Effector memory CD4-positive, alpha-beta T cell (primary cell): ENCODE measurements around the gene SLCO3A1.

Source experiments
- DNase-seq, 3 donors: peaks; one replicate each; pipeline ENCODE4 v3.0.0-alpha.2; 2020
- H3K27ac ChIP-seq: 2 replicates; pipeline ENCODE4 v1.7.0; 2013; ENCODE audit warnings: mild to moderate bottlenecking, low read length, moderate library complexity; ENCODE audit not compliant: insufficient read depth, poor library complexity, severe bottlenecking
- H3K27me3 ChIP-seq: replicated peaks from 2 replicates; pipeline ENCODE4 v1.7.0; 2013; ENCODE audit warnings: mild to moderate bottlenecking, low read length; ENCODE audit not compliant: insufficient read depth, control insufficient read depth, poor library complexity, severe bottlenecking
- H3K36me3 ChIP-seq: 2 replicates; pipeline ENCODE4 v1.7.0; 2013; ENCODE audit warnings: mild to moderate bottlenecking, low read length, moderate library complexity; ENCODE audit not compliant: control insufficient read depth, insufficient read depth
- H3K4me1 ChIP-seq: 2 replicates; pipeline ENCODE4 v1.7.0; 2013; ENCODE audit warnings: low read length, mild to moderate bottlenecking; ENCODE audit not compliant: control insufficient read depth, insufficient read depth, poor library complexity, severe bottlenecking
- H3K4me3 ChIP-seq: 2 replicates; pipeline ENCODE4 v1.7.0; 2013; ENCODE audit warnings: low read length, low read depth, mild to moderate bottlenecking; ENCODE audit not compliant: insufficient read depth, poor library complexity, severe bottlenecking
- H3K9me3 ChIP-seq: 2 replicates; pipeline ENCODE4 v1.7.0; 2013; ENCODE audit warnings: mild to moderate bottlenecking, low read length, moderate library complexity; ENCODE audit not compliant: control insufficient read depth

SLCO3A1 gene

DNA sequence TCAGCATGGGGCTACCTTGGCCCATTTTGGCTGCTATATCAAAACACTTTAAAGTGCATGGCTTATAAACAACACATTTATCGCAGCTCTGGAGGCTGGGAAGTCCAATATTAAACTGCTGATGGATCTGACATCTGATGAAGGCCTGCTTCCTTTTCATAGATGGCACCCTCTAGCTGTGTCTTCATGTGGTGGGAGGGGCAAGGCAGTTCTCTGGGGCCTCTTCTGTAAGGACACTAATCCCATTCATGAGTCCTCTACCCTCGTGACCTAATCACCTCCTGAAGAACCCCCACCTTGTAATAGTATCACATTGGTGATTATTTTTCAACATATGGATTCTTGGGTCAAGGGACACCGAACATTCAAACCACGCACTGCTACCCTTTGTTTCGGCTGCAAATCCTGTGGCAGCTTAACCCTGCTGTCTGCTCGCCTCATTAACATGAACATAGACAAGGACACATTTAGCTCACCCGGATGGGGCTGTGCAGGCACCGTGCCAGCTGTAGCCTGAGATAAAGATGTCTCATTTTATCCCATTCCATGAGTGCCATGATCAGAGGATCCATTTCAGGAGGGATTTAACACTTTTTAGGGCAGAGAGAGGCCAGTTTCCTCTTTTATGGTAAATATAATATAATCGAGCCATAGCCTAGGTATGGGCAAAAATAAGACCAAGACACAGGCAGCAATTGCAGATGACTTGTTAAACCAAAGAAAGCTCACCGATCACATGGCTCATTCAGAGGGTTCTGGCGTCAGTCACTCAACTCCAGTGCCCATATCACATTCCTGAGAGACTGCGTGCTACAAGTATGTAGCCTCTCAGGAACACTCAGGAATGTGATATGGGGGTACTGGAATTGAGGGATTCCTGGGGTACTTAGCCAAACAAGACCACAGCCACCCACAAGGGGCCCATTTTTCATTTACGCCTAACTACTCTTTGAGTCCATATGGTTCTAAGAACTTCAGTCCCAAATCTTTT, 289.0 kb downstream of the SLCO3A1 start:
- Histone ChIP-seq H3K4me1 (no peaks in the 10 kb centered on the region), H3K27me3 (no peaks in the 10 kb centered on the region), H3K9me3 (no peaks in the 10 kb centered on the region), H3K4me3 (no peak overlapping the region), H3K36me3 (peaks cover 12% of the 10 kb centered on the region), H3K27ac (no peak overlapping the region)
- no peak for DNase-seq

DNA sequence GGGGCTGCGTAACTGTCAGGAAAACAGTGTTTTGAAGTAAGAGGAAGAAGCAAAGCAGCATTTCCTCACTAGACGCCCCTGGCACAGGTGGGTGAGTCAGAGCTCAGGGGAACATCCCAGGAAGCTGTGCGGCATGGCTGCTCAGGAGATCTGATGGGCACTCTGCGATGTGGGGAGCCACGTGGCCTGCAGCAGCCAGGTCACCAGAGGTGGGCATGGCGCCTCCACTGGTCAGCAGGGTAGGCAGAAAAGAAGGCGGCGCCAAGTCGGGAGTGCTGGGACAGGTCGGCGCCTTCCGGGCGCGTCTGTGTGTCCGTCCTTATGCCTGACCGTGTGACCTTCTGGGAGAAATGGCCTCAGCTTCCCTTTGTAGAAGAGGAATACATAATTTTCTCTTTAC, 290.3 kb downstream of the SLCO3A1 start:
- Histone ChIP-seq H3K4me1 (no peaks in the 10 kb centered on the region), H3K27ac (no peak overlapping the region), H3K9me3 (no peaks in the 10 kb centered on the region), H3K27me3 (no peaks in the 10 kb centered on the region), H3K4me3 (no peak overlapping the region), H3K36me3 (peaks cover 17% of the 10 kb centered on the region)
- DNase-seq: no peak

- Histone ChIP-seq H3K36me3 (peaks cover 28% of the 10 kb centered on the region), H3K4me3 (no peak overlapping the region), H3K9me3 (no peaks in the 10 kb centered on the region), H3K27ac (no peak overlapping the region), H3K4me1 (no peaks in the 10 kb centered on the region), H3K27me3 (no peaks in the 10 kb centered on the region)
- no peak for DNase-seq
These were observed 293.1 kb downstream of the SLCO3A1 start for GRCh38 chr15:92146511-92147150.

GRCh38 chr15:92149029-92149428, 295.5 kb downstream of the SLCO3A1 start:
- no peaks in the 10 kb centered on the region for H3K9me3 ChIP-seq
- no peaks in the 10 kb centered on the region for H3K27me3 ChIP-seq
- no peak overlapping the region for H3K27ac ChIP-seq
- no peak overlapping the region for H3K4me3 ChIP-seq
- peaks cover 36% of the 10 kb centered on the region for H3K36me3 ChIP-seq
- no peak for DNase-seq
- no peaks in the 10 kb centered on the region for H3K4me1 ChIP-seq

DNA sequence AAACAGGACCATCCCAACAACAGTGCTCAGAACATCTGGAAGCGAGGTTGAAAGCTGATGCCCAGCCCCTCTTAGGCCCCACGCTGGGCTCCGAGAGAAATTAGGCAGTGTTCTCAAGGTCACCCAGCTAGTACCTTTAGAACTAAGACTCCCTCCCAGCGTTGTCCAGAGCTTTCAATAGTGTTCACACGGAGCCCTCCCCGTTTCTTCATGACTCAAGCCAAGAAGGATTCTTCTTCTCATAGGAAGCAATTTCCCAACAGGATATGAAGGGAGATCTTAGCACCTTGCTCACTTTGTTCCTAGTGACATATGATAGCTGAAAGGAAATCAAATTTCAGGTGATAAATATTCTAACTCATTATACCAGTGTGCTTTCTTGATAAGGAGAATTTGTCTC, 296.0 kb downstream of the SLCO3A1 start:
- Histone ChIP-seq H3K4me3 (no peak overlapping the region), H3K9me3 (no peaks in the 10 kb centered on the region), H3K36me3 (peaks cover 40% of the 10 kb centered on the region), H3K27me3 (no peaks in the 10 kb centered on the region), H3K4me1 (no peaks in the 10 kb centered on the region), H3K27ac (no peak overlapping the region)
- DNase-seq: no peak

DNA sequence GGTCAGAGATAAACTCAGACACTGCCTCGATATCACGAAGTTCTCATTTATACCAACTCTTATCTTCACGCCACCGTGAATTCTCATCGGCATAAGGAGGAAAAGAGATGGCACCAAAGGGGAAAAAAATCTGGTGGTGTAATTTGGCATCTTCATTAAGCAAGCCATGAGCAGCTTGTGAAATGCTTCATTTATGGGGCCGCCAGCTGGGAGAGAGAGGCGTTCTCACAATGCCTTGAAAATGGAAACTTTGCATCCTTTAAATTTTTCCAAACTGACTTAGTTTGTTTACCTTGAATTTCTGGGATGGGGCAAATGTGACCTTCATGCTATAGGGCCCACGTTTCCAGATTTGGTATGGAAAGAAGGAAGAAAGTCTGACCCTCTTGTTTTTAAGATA, 297.7 kb downstream of the SLCO3A1 start:
- H3K27me3 ChIP-seq: no peaks in the 10 kb centered on the region
- DNase-seq: no peak
- H3K4me1 ChIP-seq: no peaks in the 10 kb centered on the region
- no peak overlapping the region for H3K4me3 ChIP-seq
- no peak overlapping the region for H3K27ac ChIP-seq
- peaks cover 49% of the 10 kb centered on the region for H3K36me3 ChIP-seq
- no peaks in the 10 kb centered on the region for H3K9me3 ChIP-seq

DNA sequence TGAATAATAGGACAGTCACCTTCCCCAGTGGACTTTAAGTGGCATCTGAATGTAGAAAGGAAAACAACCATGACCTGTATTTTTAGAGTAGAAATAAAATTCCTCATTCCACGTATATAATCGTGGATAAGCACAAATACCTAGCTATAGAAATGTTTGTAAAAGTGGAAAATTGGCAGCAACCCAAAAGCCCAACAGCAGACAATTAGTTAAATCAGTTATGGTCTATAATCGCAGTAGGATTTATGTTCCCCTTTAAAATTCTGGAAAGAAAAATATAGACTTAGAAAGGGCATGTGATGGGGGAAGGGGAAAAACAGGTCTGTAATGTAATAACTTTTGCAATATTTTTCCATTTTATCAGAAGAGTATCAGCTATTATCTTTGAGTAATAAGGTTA, 298.2 kb downstream of the SLCO3A1 start:
- H3K4me1 ChIP-seq: no peaks in the 10 kb centered on the region
- H3K9me3 ChIP-seq: no peaks in the 10 kb centered on the region
- no peaks in the 10 kb centered on the region for H3K27me3 ChIP-seq
- no peak overlapping the region for H3K27ac ChIP-seq
- H3K4me3 ChIP-seq: no peak overlapping the region
- no peak for DNase-seq
- H3K36me3 ChIP-seq: peaks cover 45% of the 10 kb centered on the region

DNA sequence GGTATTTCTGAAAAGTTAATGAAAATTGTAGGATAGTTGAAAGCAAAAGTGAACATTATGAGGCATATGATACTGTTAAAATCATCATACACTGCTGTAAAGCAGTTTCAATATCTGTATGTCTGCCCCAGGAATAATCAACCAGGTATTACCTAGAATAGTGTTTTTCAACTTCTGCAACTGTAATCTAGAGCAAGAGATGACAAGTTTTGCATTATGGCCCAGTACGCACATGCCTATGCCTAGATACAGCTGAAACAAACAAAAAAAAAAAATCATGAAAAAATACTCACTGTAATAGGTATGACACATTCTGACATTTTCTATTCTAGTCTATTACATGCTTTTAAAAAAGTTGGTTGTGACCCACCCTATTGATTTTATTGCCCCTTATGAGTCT, 299.5 kb downstream of the SLCO3A1 start:
- no peak for DNase-seq
- Histone ChIP-seq H3K27me3 (no peaks in the 10 kb centered on the region), H3K4me3 (no peak overlapping the region), H3K36me3 (peaks cover 36% of the 10 kb centered on the region), H3K27ac (no peak overlapping the region), H3K4me1 (no peaks in the 10 kb centered on the region), H3K9me3 (no peaks in the 10 kb centered on the region)

GRCh38 chr15:92153620-92154019, 300.1 kb downstream of the SLCO3A1 start:
- H3K36me3 ChIP-seq: peaks cover 35% of the 10 kb centered on the region
- H3K9me3 ChIP-seq: no peaks in the 10 kb centered on the region
- no peak overlapping the region for H3K27ac ChIP-seq
- H3K4me1 ChIP-seq: no peaks in the 10 kb centered on the region
- H3K27me3 ChIP-seq: no peaks in the 10 kb centered on the region
- DNase-seq: no peak
- H3K4me3 ChIP-seq: no peak overlapping the region

DNA sequence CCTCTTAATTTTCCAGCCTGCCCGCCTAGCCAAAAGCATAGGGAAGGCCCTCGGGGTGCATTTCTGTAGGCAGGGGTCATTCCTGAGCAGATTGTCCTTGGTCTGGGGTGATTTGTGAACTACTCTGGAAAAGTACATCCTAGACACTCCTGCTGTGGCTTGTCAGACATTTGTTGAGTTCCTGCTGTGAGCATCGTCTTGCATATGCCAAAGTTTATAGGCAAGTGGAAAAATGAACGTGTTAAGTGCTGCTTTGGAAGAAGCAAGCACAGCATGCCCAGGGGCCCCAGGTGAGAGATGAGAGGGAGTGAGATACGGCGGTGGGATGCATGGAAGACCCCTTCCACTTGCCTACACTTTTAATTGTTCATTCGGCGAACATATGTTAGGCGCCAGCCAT, 302.4 kb downstream of the SLCO3A1 start:
- Histone ChIP-seq H3K4me3 (no peak overlapping the region), H3K27ac (no peak overlapping the region), H3K4me1 (no peaks in the 10 kb centered on the region), H3K36me3 (peaks cover 24% of the 10 kb centered on the region), H3K9me3 (no peaks in the 10 kb centered on the region), H3K27me3 (no peaks in the 10 kb centered on the region)
- DNase-seq: no peak
